Mesendoderm (in vitro differentiated cells): ENCODE measurements around the gene TOP1.

ENCODE experiments used
- DNase-seq: peaks from one replicate; pipeline ENCODE4 v3.0.0; 2013
- H2AK5ac ChIP-seq: 2 replicates; pipeline ENCODE4 v1.6.1; 2013; ENCODE audit warnings: low read length, inconsistent platforms
- H2BK120ac ChIP-seq: 2 replicates; pipeline ENCODE4 v1.6.1; 2013; ENCODE audit warnings: low read depth, mild to moderate bottlenecking, low read length, moderate library complexity, mixed read lengths
- H2BK15ac ChIP-seq: replicated peaks from 2 replicates; pipeline ENCODE4 v1.6.1; 2013; ENCODE audit warnings: low read depth, mild to moderate bottlenecking, moderate library complexity
- H2BK5ac ChIP-seq: 2 replicates; pipeline ENCODE4 v1.6.1; 2013; ENCODE audit warnings: low read length, inconsistent platforms
- H3K18ac ChIP-seq: 2 replicates; pipeline ENCODE4 v1.6.1; 2013; ENCODE audit warnings: mild to moderate bottlenecking, low read length, mixed read lengths
- H3K23ac ChIP-seq: one replicate; pipeline ENCODE4 v1.6.1; 2013; ENCODE audit warnings: low read length
- H3K27ac ChIP-seq: 2 replicates; pipeline ENCODE4 v1.5.1; 2013; ENCODE audit warnings: low read depth, mild to moderate bottlenecking, inconsistent platforms, low read length, moderate library complexity
- H3K27me3 ChIP-seq: 2 replicates; pipeline ENCODE4 v1.6.1; 2013; ENCODE audit warnings: low read length, control low read depth, mild to moderate bottlenecking, inconsistent platforms; ENCODE audit not compliant: insufficient read depth, poor library complexity
- H3K36me3 ChIP-seq: 2 replicates; pipeline ENCODE4 v1.6.1; 2013; ENCODE audit warnings: low read length, inconsistent platforms; ENCODE audit not compliant: control insufficient read depth, insufficient read depth
- H3K4ac ChIP-seq: one replicate; pipeline ENCODE4 v1.6.1; 2013; ENCODE audit warnings: low read depth, mild to moderate bottlenecking, low read length, moderate library complexity
- H3K4me1 ChIP-seq: 2 replicates; pipeline ENCODE4 v1.6.1; 2013; ENCODE audit warnings: low read depth, low read length, inconsistent platforms; ENCODE audit not compliant: control insufficient read depth
- H3K4me2 ChIP-seq: 2 replicates; pipeline ENCODE4 v1.6.1; 2013; ENCODE audit warnings: low read length
- H3K4me3 ChIP-seq: 2 replicates; pipeline ENCODE4 v1.5.1; 2013; ENCODE audit warnings: mild to moderate bottlenecking, low read length
- H3K56ac ChIP-seq: one replicate; pipeline ENCODE4 v1.6.1; 2013; ENCODE audit warnings: low read length
- H3K79me1 ChIP-seq: 2 replicates; pipeline ENCODE4 v1.6.1; 2013; ENCODE audit warnings: low read length, inconsistent platforms
- H3K79me2 ChIP-seq: 2 replicates; pipeline ENCODE4 v1.6.1; 2013; ENCODE audit warnings: mild to moderate bottlenecking, low read length; ENCODE audit not compliant: control insufficient read depth, insufficient read depth
- H3K9ac ChIP-seq: 2 replicates; pipeline ENCODE4 v1.6.1; 2013; ENCODE audit warnings: low read length, inconsistent platforms
- H4K5ac ChIP-seq: one replicate; pipeline ENCODE4 v1.6.1; 2013; ENCODE audit warnings: low read length
- H4K8ac ChIP-seq: one replicate; pipeline ENCODE4 v1.6.1; 2013; ENCODE audit warnings: low read depth, mild to moderate bottlenecking, control low read depth, low read length, moderate library complexity
- WGBS: extraction: QIAGEN DNeasy Blood & Tissue Kit; methylation state at CpG from one replicate; pipeline ENCODE4 v1.1.7; 2013; ENCODE audit warnings: low lambda C conversion rate, missing lambda C conversion rate; ENCODE audit not compliant: insufficient coverage; ENCODE audit errors: extremely low coverage; 5-methylcytosine and 5-hydroxymethylcytosine counted together
- small RNA-seq: library from polyadenylated mRNA; stranded (forward); fragments of <200 nt; extraction: miRNeasy Mini kit (QIAGEN cat#:217004); gene quantifications from one replicate; pipeline ENCODE3, GENCODE V24; 2013; ENCODE audit not compliant: insufficient read depth

Gene TOP1

GRCh38 chr20:41173161-41173721, 144.6 kb downstream of the TOP1 start:
- Histone ChIP-seq H3K4me1 (no peaks in the 10 kb centered on the region), H3K36me3 (peaks cover 53% of the 10 kb centered on the region), H3K79me1 (peaks cover 3% of the 10 kb centered on the region), H3K27me3 (no peaks in the 10 kb centered on the region), H2BK15ac (no peak overlapping the region), H3K27ac (no peak overlapping the region), H3K4ac (no peak overlapping the region), H2BK120ac (no peak overlapping the region), H2AK5ac (no peak overlapping the region), H2BK5ac (no peak overlapping the region), H3K18ac (no peak overlapping the region), H3K23ac (no peak overlapping the region), H3K4me3 (no peak overlapping the region), H3K9ac (no peak overlapping the region), H4K5ac (no peak overlapping the region), H3K4me2 (no peak overlapping the region), H3K56ac (no peak overlapping the region), H4K8ac (no peak overlapping the region), H3K79me2 (no peaks in the 10 kb centered on the region)
- peak; percentile 73 for DNase-seq
- WGBS = no CpG with 5 or more reads among the region's 9 CpGs

- H2BK5ac ChIP-seq = no peak overlapping the region
- no peak overlapping the region for H3K4me2 ChIP-seq
- H2AK5ac ChIP-seq = no peak overlapping the region
- no CpG with 5 or more reads among the region's 13 CpGs for WGBS
- H3K4me1 ChIP-seq = no peaks in the 10 kb centered on the region
- H3K4ac ChIP-seq = no peak overlapping the region
- H3K36me3 ChIP-seq = peaks cover 48% of the 10 kb centered on the region
- no peak overlapping the region for H3K56ac ChIP-seq
- H3K23ac ChIP-seq = no peak overlapping the region
- H3K79me1 ChIP-seq = peaks cover 3% of the 10 kb centered on the region
- no peak for DNase-seq
- no peak overlapping the region for H4K8ac ChIP-seq
- H2BK120ac ChIP-seq = no peak overlapping the region
- no peaks in the 10 kb centered on the region for H3K27me3 ChIP-seq
- no peak overlapping the region for H2BK15ac ChIP-seq
- H3K9ac ChIP-seq = no peak overlapping the region
- H3K27ac ChIP-seq = no peak overlapping the region
- H3K18ac ChIP-seq = no peak overlapping the region
- H4K5ac ChIP-seq = no peak overlapping the region
- H3K4me3 ChIP-seq = no peak overlapping the region
- H3K79me2 ChIP-seq = no peaks in the 10 kb centered on the region
These were observed 145.2 kb downstream of the TOP1 start for GRCh38 chr20:41173791-41174341.

Small RNAs within 50 kb of the gene (small RNA-seq; reads per million reads assigned to genes)
- gene MIR6871 (1.3 reads per million), gene RNU2-52P (0.90 reads per million)
